ENCODE measurements around the gene TTC21A. TPM values are rescaled to one million over a fixed set of nuclear protein-coding genes. Genes with fewer than 3 reads are reported as not detected.

TTC21A gene
- total RNA-seq, 4 donors from 2014 or later: 2.8 to 16.3 (median 6.1) TPM

- intact Hi-C loops (cut with DNase I; ENCODE audit: low total_unique reads): no loop called here
- Histone ChIP-seq H3K36me3 (no peaks in the 10 kb centered on the region), H3K4me1 (no peaks in the 10 kb centered on the region), H3K27ac (no peak overlapping the region), H3K27me3 (no peaks in the 10 kb centered on the region), H3K9me3 (no peaks in the 10 kb centered on the region), H3K4me3 (no peak overlapping the region)
- no peak for DNase-seq
- TF ChIP-seq, protein P1, sequence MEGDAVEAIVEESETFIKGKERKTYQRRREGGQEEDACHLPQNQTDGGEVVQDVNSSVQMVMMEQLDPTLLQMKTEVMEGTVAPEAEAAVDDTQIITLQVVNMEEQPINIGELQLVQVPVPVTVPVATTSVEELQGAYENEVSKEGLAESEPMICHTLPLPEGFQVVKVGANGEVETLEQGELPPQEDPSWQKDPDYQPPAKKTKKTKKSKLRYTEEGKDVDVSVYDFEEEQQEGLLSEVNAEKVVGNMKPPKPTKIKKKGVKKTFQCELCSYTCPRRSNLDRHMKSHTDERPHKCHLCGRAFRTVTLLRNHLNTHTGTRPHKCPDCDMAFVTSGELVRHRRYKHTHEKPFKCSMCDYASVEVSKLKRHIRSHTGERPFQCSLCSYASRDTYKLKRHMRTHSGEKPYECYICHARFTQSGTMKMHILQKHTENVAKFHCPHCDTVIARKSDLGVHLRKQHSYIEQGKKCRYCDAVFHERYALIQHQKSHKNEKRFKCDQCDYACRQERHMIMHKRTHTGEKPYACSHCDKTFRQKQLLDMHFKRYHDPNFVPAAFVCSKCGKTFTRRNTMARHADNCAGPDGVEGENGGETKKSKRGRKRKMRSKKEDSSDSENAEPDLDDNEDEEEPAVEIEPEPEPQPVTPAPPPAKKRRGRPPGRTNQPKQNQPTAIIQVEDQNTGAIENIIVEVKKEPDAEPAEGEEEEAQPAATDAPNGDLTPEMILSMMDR (IDR thresholded peaks at IDR 0.05): no peak
- no peak for TF ChIP-seq POLR2A (IDR thresholded peaks at IDR 0.05)
These were observed 9.6 kb upstream of the TTC21A start for GRCh38 chr3:39097716-39098472.

GRCh38 chr3:39098473-39099000 is 8.9 kb upstream of the TTC21A start:
- Histone ChIP-seq H3K4me1 (no peaks in the 10 kb centered on the region), H3K27me3 (no peaks in the 10 kb centered on the region), H3K9me3 (no peaks in the 10 kb centered on the region), H3K36me3 (no peaks in the 10 kb centered on the region), H3K4me3 (no peak overlapping the region), H3K27ac (no peak overlapping the region)
- intact Hi-C loops (cut with DNase I; ENCODE audit: low total_unique reads): no loop called here
- DNase-seq: no peak
- TF ChIP-seq, protein P1 (IDR thresholded peaks at IDR 0.05): no peak

DNA sequence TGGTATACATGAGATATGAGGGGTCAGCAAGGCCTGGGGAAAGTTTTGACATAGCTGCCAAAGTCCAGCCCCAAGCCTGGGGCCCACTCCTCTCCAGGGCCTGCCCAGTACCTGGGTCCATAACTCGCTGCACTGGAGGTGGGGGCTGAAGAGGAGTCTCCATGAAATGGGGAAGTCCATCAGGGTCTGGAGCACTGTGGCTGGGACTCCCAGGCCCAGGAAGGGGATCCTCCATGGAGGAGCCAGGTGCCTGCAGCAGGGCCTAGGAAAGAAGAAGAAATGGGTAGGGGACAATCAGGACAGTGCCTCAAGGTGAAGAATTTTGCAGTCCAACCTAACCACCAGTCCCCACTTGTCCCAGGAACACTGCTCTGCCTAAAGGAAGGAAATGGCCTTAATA is 8.2 kb upstream of the TTC21A start:
- H3K27me3 ChIP-seq: no peaks in the 10 kb centered on the region
- no peak overlapping the region for H3K4me3 ChIP-seq
- H3K36me3 ChIP-seq: no peaks in the 10 kb centered on the region
- H3K27ac ChIP-seq: no peak overlapping the region
- intact Hi-C loops (cut with DNase I; ENCODE audit: low total_unique reads): no loop called here
- H3K4me1 ChIP-seq: peaks cover 0 to 5% of the 10 kb centered on the region in 2 donors
- no peaks in the 10 kb centered on the region for H3K9me3 ChIP-seq
- DNase-seq: no peak
- TF ChIP-seq POLR2A (IDR thresholded peaks at IDR 0.05): no peak
- TF ChIP-seq, protein P1 (IDR thresholded peaks at IDR 0.05): no peak

- Histone ChIP-seq H3K4me1 (peaks cover 0 to 5% of the 10 kb centered on the region in 2 donors), H3K9me3 (no peaks in the 10 kb centered on the region), H3K4me3 (no peak overlapping the region), H3K27ac (no peak overlapping the region), H3K36me3 (no peaks in the 10 kb centered on the region), H3K27me3 (no peaks in the 10 kb centered on the region)
- TF ChIP-seq POLR2A (IDR thresholded peaks at IDR 0.05): no peak
- intact Hi-C loops (cut with DNase I; ENCODE audit: low total_unique reads): no loop called here
- no peak for DNase-seq
These were observed 7.6 kb upstream of the TTC21A start for GRCh38 chr3:39099738-39100499.

DNA sequence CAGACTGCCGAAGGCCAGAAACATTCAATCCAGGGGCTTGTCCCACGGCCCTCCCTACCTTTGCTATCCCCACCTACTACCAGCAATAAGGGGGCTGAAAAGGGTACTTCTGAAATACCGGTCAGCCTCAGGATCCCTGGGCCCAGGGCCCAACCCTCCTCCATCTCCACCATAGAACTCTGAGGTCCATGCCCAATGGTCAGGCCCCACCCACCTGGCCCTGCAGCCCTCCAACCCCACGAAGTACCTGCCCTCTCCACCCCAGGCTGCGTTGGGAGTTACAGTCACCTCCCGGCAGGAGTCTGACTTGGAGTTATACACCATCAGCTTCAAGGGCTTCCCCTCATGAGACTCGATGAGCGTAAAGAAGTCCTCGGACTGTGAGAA is 7.0 kb upstream of the TTC21A start:
- Histone ChIP-seq H3K9me3 (no peaks in the 10 kb centered on the region), H3K4me1 (peaks cover 0 to 5% of the 10 kb centered on the region in 2 donors), H3K27ac (no peak overlapping the region), H3K36me3 (no peaks in the 10 kb centered on the region), H3K4me3 (no peak overlapping the region), H3K27me3 (no peaks in the 10 kb centered on the region)
- DNase-seq: no peak
- intact Hi-C loops (cut with DNase I; ENCODE audit: low total_unique reads): no loop called here
- TF ChIP-seq, protein P1 (IDR thresholded peaks at IDR 0.05): no peak
- TF ChIP-seq POLR2A (IDR thresholded peaks at IDR 0.05): no peak
